Peyer's patch (tissue), 4 donors: ENCODE measurements around the gene TMEM53. TPM values are rescaled to one million over a fixed set of nuclear protein-coding genes. Genes with fewer than 3 reads are reported as not detected.
"Not testable (repeated sequence)": the region's sequence is repeated elsewhere in the genome, so short reads cannot be mapped to it uniquely, and the experiment has no call there.

Experiments
- DNase-seq, 3 donors: peaks; one replicate each; pipeline ENCODE4 v3.0.0-alpha.2; 2017 to 2019
- H3K27ac ChIP-seq, 4 donors: fragments of 200-600 bp; sonication (generic); one replicate each; pipeline ENCODE4 v1.5.1; 2016 to 2019
- H3K27me3 ChIP-seq, 2 donors: fragments of 200-600 bp; sonication (generic); one replicate each; pipeline ENCODE4 v1.5.1; 2019
- H3K36me3 ChIP-seq, 3 donors: fragments of 200-600 bp; sonication (generic); one replicate each; pipeline ENCODE4 v1.5.1; 2016 to 2019
- H3K4me1 ChIP-seq, 4 donors: fragments of 200-600 bp; sonication (generic); one replicate each; pipeline ENCODE4 v1.5.1; 2016 to 2019
- H3K4me3 ChIP-seq, 4 donors: fragments of 200-600 bp; sonication (generic); 1 replicate in 3 of 4; 2 replicates in 1 of 4; pipeline ENCODE4 v1.5.1; 2016 to 2019; ENCODE audit warnings: mild to moderate bottlenecking in 1 of 4
- H3K9me3 ChIP-seq, 4 donors: fragments of 200-600 bp; sonication (generic); one replicate each; pipeline ENCODE4 v1.5.1; 2016 to 2019; ENCODE audit warnings: mild to moderate bottlenecking in 1 of 4
- CTCF ChIP-seq, 6 experiments: fragments of 450-650 bp in 4 of 6; fragments of 200-600 bp in 2 of 6; sonication (generic) in 1 of 6; IDR thresholded peaks; one replicate each; pipeline ENCODE4 v1.5.1; 2017 to 2019; ENCODE audit warnings: antibody characterized with exemption in 6 of 6, mild to moderate bottlenecking in 3 of 6, moderate library complexity in 1 of 6
- POLR2A ChIP-seq, 2 donors: fragments of 450-650 bp; IDR thresholded peaks; one replicate each; pipeline ENCODE4 v1.5.1; 2017; ENCODE audit warnings: antibody characterized with exemption in 2 of 2, mild to moderate bottlenecking in 2 of 2, moderate library complexity in 2 of 2
- total RNA-seq, 4 donors: library from RNA; depleted of rRNA; stranded (reverse); fragments of >200 nt; gene quantifications; one replicate each; pipeline ENCODE4 v1.1.0, GENCODE V29; 2016

TMEM53 gene
- total RNA-seq, 4 donors from 2014 or later = 23.1 to 30.8 (median 26.5) TPM; not detected in 1

GRCh38 chr1:44670751-44671640 lies 3.3 kb downstream of the TMEM53 start:
- H3K36me3 ChIP-seq = no peaks in the 10 kb centered on the region
- peak in 1 of 3 donors; percentile 43 for DNase-seq
- H3K4me1 ChIP-seq = peaks cover 3 to 29% (median 12%) of the 10 kb centered on the region in 4 donors
- no peak overlapping the region for H3K27ac ChIP-seq
- H3K27me3 ChIP-seq = no peaks in the 10 kb centered on the region
- no peaks in the 10 kb centered on the region for H3K9me3 ChIP-seq
- TF ChIP-seq CTCF (IDR thresholded peaks at IDR 0.05) (no peak), POLR2A (IDR thresholded peaks at IDR 0.05) (no peak)
- H3K4me3 ChIP-seq = no peak overlapping the region

- H3K4me3 ChIP-seq, H3K36me3 ChIP-seq, H3K27me3 ChIP-seq, H3K27ac ChIP-seq, DNase-seq, H3K9me3 ChIP-seq: not testable (repeated sequence)
- H3K4me1 ChIP-seq = peaks cover 0 to 15% (median 4%) of the 10 kb centered on the region in 4 donors
These were observed 7.6 kb downstream of the TMEM53 start for GRCh38 chr1:44666719-44667118.

GRCh38 chr1:44664730-44665370 lies 9.4 kb downstream of the TMEM53 start:
- no peaks in the 10 kb centered on the region for H3K36me3 ChIP-seq
- peak in 1 of 3 donors; percentile 40 for DNase-seq
- no peaks in the 10 kb centered on the region for H3K9me3 ChIP-seq
- no peak for TF ChIP-seq CTCF (IDR thresholded peaks at IDR 0.05)
- TF ChIP-seq POLR2A (IDR thresholded peaks at IDR 0.05) = no peak
- H3K4me1 ChIP-seq = peaks cover 0 to 31% (median 6%) of the 10 kb centered on the region in 4 donors
- no peak overlapping the region for H3K4me3 ChIP-seq
- no peaks in the 10 kb centered on the region for H3K27me3 ChIP-seq
- H3K27ac ChIP-seq = no peak overlapping the region

- no peaks in the 10 kb centered on the region for H3K36me3 ChIP-seq
- no peaks in the 10 kb centered on the region for H3K9me3 ChIP-seq
- no peak for DNase-seq
- peak overlapping the region in 2 of 4 donors; percentile 1 to 47 for H3K27ac ChIP-seq
- TF ChIP-seq POLR2A (IDR thresholded peaks at IDR 0.05) (no peak), CTCF (IDR thresholded peaks at IDR 0.05) (no peak)
- no peaks in the 10 kb centered on the region for H3K27me3 ChIP-seq
- H3K4me3 ChIP-seq = no peak overlapping the region
- H3K4me1 ChIP-seq = peaks cover 0 to 31% (median 6%) of the 10 kb centered on the region in 4 donors
These were observed 10.9 kb downstream of the TMEM53 start for GRCh38 chr1:44663417-44663816.

- no peak overlapping the region for H3K4me3 ChIP-seq
- H3K27me3 ChIP-seq = no peaks in the 10 kb centered on the region
- TF ChIP-seq CTCF (IDR thresholded peaks at IDR 0.05) = no peak
- TF ChIP-seq POLR2A (IDR thresholded peaks at IDR 0.05) = no peak
- no peaks in the 10 kb centered on the region for H3K9me3 ChIP-seq
- DNase-seq = no peak
- H3K27ac ChIP-seq = peak overlapping the region in 1 of 4 donors; percentile 84
- H3K4me1 ChIP-seq = peaks cover 0 to 31% (median 6%) of the 10 kb centered on the region in 4 donors
- H3K36me3 ChIP-seq = no peaks in the 10 kb centered on the region
These were observed 11.6 kb downstream of the TMEM53 start for GRCh38 chr1:44662683-44663030.
